ENCODE data around the gene RABGAP1L.
"Not testable (repeated sequence)": the region's sequence is repeated elsewhere in the genome, so short reads cannot be mapped to it uniquely, and the experiment has no call there.

Gene RABGAP1L

GRCh38 chr1:174583316-174583715 lies 424.0 kb downstream of the RABGAP1L start:
- no peaks in the 10 kb centered on the region for H3K36me3 ChIP-seq (ENCODE audit: insufficient read depth, low read length)
- no peaks in the 10 kb centered on the region for H3K4me1 ChIP-seq (ENCODE audit: insufficient read depth, low read length, poor library complexity, severe bottlenecking)
- H4K20me1 ChIP-seq (ENCODE audit: insufficient read depth, low read length, poor library complexity, severe bottlenecking): no peaks in the 10 kb centered on the region
- H2AFZ ChIP-seq (ENCODE audit: low read length): no peak overlapping the region
- peaks cover 2% of the 10 kb centered on the region; the same call in 1 of the 2 replicates for H3K9me3 ChIP-seq (ENCODE audit: insufficient read depth, low read depth, low read length)
- H3K9ac ChIP-seq (ENCODE audit: low read depth, low read length, poor library complexity, severe bottlenecking): no peak overlapping the region
- no peaks in the 10 kb centered on the region for H3F3A ChIP-seq (ENCODE audit: low read depth)
- H3K9me2 ChIP-seq (replicated peaks; ENCODE audit: low read depth, low read length): no peaks in the 10 kb centered on the region
- TF ChIP-seq CTCF (conservative IDR thresholded peaks at IDR 0.05; ENCODE audit: low read length) (no peak), EZH2phosphoT487 (IDR thresholded peaks at IDR 0.05; ENCODE audit: borderline replicate concordance) (no peak)
- H3K27me3 ChIP-seq (ENCODE audit: insufficient read depth, low read length, poor library complexity, severe bottlenecking): no peaks in the 10 kb centered on the region
- no peak overlapping the region for H3K4me2 ChIP-seq (ENCODE audit: low read depth, low read length, poor library complexity, severe bottlenecking)
- no peak overlapping the region for H3K4me3 ChIP-seq (ENCODE audit: low read length, poor library complexity, severe bottlenecking)
- no peaks in the 10 kb centered on the region for H3K79me2 ChIP-seq (ENCODE audit: insufficient read depth, low read length)

- Histone ChIP-seq H3K9me3 (ENCODE audit: insufficient read depth, low read depth, low read length) (peaks cover 2% of the 10 kb centered on the region; the same call in 1 of the 2 replicates), H3K4me2 (ENCODE audit: low read depth, low read length, poor library complexity, severe bottlenecking) (no peak overlapping the region), H3K4me1 (ENCODE audit: insufficient read depth, low read length, poor library complexity, severe bottlenecking) (no peaks in the 10 kb centered on the region), H3K27me3 (ENCODE audit: insufficient read depth, low read length, poor library complexity, severe bottlenecking) (no peaks in the 10 kb centered on the region), H3K9ac (ENCODE audit: low read depth, low read length, poor library complexity, severe bottlenecking) (no peak overlapping the region), H4K20me1 (ENCODE audit: insufficient read depth, low read length, poor library complexity, severe bottlenecking) (no peaks in the 10 kb centered on the region), H2AFZ (ENCODE audit: low read length) (no peak overlapping the region), H3K4me3 (ENCODE audit: low read length, poor library complexity, severe bottlenecking) (no peak overlapping the region), H3K9me2 (replicated peaks; ENCODE audit: low read depth, low read length) (no peaks in the 10 kb centered on the region), H3K36me3 (ENCODE audit: insufficient read depth, low read length) (no peaks in the 10 kb centered on the region), H3F3A (ENCODE audit: low read depth) (no peaks in the 10 kb centered on the region), H3K79me2 (ENCODE audit: insufficient read depth, low read length) (no peaks in the 10 kb centered on the region)
- TF ChIP-seq CTCF (conservative IDR thresholded peaks at IDR 0.05; ENCODE audit: low read length): no peak
- TF ChIP-seq EZH2phosphoT487 (IDR thresholded peaks at IDR 0.05; ENCODE audit: borderline replicate concordance): no peak
These were observed 424.8 kb downstream of the RABGAP1L start for GRCh38 chr1:174584071-174584470.

- not testable (repeated sequence) for H3K27me3 ChIP-seq (ENCODE audit: insufficient read depth, low read length, poor library complexity, severe bottlenecking); H3K9me2 ChIP-seq (replicated peaks; ENCODE audit: low read depth, low read length); H3K79me2 ChIP-seq (ENCODE audit: insufficient read depth, low read length); H2AFZ ChIP-seq (ENCODE audit: low read length); H4K20me1 ChIP-seq (ENCODE audit: insufficient read depth, low read length, poor library complexity, severe bottlenecking); H3K4me1 ChIP-seq (ENCODE audit: insufficient read depth, low read length, poor library complexity, severe bottlenecking); H3K9me3 ChIP-seq (ENCODE audit: insufficient read depth, low read depth, low read length); H3K4me3 ChIP-seq (ENCODE audit: low read length, poor library complexity, severe bottlenecking); H3K36me3 ChIP-seq (ENCODE audit: insufficient read depth, low read length); H3K9ac ChIP-seq (ENCODE audit: low read depth, low read length, poor library complexity, severe bottlenecking); H3K4me2 ChIP-seq (ENCODE audit: low read depth, low read length, poor library complexity, severe bottlenecking); H3F3A ChIP-seq (ENCODE audit: low read depth)
These were observed 429.3 kb downstream of the RABGAP1L start for GRCh38 chr1:174588618-174589017.

- H3K79me2 ChIP-seq (ENCODE audit: insufficient read depth, low read length): no peaks in the 10 kb centered on the region
- no peaks in the 10 kb centered on the region for H3F3A ChIP-seq (ENCODE audit: low read depth)
- no peak overlapping the region for H3K9ac ChIP-seq (ENCODE audit: low read depth, low read length, poor library complexity, severe bottlenecking)
- H3K4me3 ChIP-seq (ENCODE audit: low read length, poor library complexity, severe bottlenecking): no peak overlapping the region
- H3K36me3 ChIP-seq (ENCODE audit: insufficient read depth, low read length): no peaks in the 10 kb centered on the region; the same call in 1 of the 2 replicates
- no peaks in the 10 kb centered on the region for H3K9me3 ChIP-seq (ENCODE audit: insufficient read depth, low read depth, low read length)
- no peaks in the 10 kb centered on the region for H4K20me1 ChIP-seq (ENCODE audit: insufficient read depth, low read length, poor library complexity, severe bottlenecking)
- no peaks in the 10 kb centered on the region for H3K4me1 ChIP-seq (ENCODE audit: insufficient read depth, low read length, poor library complexity, severe bottlenecking)
- H3K9me2 ChIP-seq (replicated peaks; ENCODE audit: low read depth, low read length): no peaks in the 10 kb centered on the region
- no peak overlapping the region for H3K4me2 ChIP-seq (ENCODE audit: low read depth, low read length, poor library complexity, severe bottlenecking)
- no peak for TF ChIP-seq EZH2phosphoT487 (IDR thresholded peaks at IDR 0.05; ENCODE audit: borderline replicate concordance)
- no peak for TF ChIP-seq CTCF (conservative IDR thresholded peaks at IDR 0.05; ENCODE audit: low read length)
- H3K27me3 ChIP-seq (ENCODE audit: insufficient read depth, low read length, poor library complexity, severe bottlenecking): no peaks in the 10 kb centered on the region
- no peak overlapping the region for H2AFZ ChIP-seq (ENCODE audit: low read length)
These were observed 445.9 kb downstream of the RABGAP1L start for GRCh38 chr1:174605198-174605597.
